Stimulated activated CD8-positive, alpha-beta memory T cell treated with anti-CD3 and anti-CD28 coated beads, Interleukin-2, amount 100 ng/mL, for 1 hour (primary cell): Measurements from ENCODE around the gene EMB.
A peak's percentile ranks its signal among the peaks of the same experiment; 100 is the strongest.
"Not testable (repeated sequence)": the region's sequence is repeated elsewhere in the genome, so short reads cannot be mapped to it uniquely, and the experiment has no call there.

ENCODE experiments used
- DNase-seq, 2 donors: peaks; one replicate each; pipeline ENCODE4 v3.0.0-alpha.2; 2020; ENCODE audit warnings: low read depth in 2 of 2

EMB gene

GRCh38 chr5:50440651-50441492 lies at the start of gene EMB:
TSS of gene EMB (minus strand) at chr5:50441288. CDS start at chr5:50441151, 137 bp downstream.
- DNase-seq: peak; percentile 53 to 65

GRCh38 chr5:50489491-50489890 lies 48.4 kb upstream of the EMB start:
- not testable (repeated sequence) for DNase-seq

GRCh38 chr5:50478790-50479189 lies 37.7 kb upstream of the EMB start:
- not testable (repeated sequence) for DNase-seq

DNA sequence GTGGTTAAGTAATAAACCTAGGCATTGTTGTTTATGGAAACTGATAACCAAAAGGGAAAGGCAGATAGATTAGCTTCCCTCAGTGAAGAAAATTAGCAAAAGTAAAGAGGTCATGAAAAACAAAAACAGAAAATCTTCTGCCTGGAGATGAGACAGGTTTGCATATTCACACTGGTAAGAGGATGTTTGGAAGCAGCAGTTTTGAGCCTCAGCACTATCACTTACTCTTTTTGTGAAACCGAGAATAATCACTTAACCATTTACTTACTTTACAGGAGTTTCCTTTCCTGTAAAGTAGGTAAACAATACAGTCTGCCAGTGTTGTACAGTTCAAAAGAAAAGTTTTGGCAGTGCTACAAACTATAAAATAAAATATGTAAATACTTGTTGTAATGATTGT lies 35.5 kb upstream of the EMB start:
- no peak for DNase-seq

DNA sequence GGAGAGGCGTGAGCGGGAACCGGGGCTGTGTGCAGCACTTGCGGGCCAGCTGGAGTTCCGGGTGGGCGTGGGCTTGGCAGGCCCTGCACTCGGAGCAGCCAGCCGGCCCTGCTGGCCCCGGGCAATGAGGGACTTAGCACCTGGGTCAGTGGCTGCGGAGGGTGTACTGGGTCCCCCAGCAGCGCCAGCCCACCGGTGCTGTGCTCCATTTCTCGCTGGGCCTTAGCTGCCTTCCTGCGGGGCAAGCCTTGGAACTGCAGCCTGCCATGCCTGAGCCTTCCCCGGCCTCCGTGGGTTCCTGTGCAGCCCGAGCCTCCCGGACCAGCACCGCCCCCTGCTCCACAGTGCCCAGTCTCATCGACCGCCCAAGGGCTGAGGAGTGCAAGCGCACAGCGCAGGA lies 23.9 kb upstream of the EMB start:
- not testable (repeated sequence) for DNase-seq

DNA sequence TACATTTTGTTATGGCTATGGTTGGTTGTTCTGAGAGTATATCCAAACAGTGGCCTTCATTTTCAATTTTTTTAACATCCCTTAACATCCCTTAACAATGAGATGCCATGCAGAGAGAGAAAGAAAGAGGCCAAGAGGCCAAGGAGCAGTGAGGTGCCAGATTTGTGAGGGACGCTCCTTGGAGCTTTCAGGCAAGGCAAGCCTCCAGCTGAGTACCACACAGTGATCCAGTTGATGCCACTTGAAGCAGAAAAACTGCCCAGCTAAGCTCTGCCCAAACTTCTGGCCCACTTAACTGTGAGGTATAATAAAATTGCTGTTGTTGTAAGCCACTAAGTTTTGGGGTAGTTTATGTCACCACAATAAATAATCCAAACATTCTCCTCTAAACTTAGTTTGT lies 22.6 kb upstream of the EMB start:
- no peak for DNase-seq

- DNase-seq: no peak
Measured at GRCh38 chr5:50463047-50463446, 22.0 kb upstream of the EMB start.

DNA sequence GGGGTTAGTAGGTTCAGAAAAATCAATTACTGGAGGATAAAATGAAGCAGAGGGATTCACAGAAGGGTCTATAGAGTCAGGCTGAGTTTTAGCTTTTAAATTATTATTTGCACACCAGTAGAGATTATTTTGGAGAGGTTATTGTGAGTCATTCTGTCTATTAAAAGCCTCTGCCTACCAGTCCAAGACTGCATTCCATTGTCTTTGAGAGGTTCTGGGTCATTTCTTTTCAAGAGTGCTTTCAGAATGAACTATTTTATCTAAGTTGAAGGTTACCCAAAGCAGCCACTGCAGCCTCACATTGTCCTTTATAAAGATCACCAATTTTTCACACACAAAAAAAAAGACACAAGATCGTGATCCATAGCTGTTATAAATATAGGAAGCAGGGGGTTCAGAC lies 21.5 kb upstream of the EMB start:
- not testable (repeated sequence) for DNase-seq

DNA sequence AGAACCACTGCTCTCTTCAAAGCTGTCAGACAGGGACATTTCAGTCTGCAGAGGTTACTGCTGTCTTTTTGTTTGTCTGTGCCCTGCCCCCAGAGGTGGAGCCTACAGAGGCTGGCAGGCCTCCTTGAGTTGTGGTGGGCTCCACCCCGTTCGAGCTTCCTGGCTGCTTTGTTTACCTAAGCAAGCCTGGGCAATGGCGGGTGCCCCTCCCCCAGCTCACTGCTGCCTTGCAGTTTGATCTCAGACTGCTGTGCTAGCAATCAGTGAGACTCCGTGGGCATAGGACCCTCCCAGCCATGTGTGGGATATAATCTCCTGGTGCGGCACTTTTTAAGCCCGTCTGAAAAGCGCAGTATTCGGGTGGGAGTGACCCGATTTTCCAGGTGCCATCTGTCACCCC lies 17.3 kb upstream of the EMB start:
- not testable (repeated sequence) for DNase-seq

GRCh38 chr5:50449241-50449640 lies 8.2 kb upstream of the EMB start:
- not testable (repeated sequence) for DNase-seq

DNA sequence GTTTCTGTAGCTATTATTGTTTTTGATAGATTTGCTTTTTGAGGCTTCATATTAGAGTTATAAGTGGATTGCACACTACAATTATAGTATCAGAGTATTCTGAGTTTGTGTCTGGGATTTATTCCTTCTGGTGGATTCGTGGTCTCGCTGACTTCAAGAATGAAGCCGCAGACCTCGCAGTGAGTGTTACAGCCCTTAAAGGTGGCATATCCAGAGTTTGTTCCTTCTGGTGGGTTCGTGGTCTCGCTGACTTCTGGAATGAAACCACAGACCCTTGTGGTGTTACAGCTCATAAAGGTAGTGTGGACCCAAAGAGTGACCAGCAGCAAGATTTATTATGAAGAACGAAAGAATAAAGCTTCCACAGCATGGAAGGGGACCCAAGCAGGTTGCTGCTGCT lies 6.9 kb upstream of the EMB start:
- no peak for DNase-seq

GRCh38 chr5:50447228-50447627 lies 6.1 kb upstream of the EMB start:
- DNase-seq: no peak

GRCh38 chr5:50445296-50445949 lies 4.3 kb upstream of the EMB start:
- DNase-seq: no peak

DNA sequence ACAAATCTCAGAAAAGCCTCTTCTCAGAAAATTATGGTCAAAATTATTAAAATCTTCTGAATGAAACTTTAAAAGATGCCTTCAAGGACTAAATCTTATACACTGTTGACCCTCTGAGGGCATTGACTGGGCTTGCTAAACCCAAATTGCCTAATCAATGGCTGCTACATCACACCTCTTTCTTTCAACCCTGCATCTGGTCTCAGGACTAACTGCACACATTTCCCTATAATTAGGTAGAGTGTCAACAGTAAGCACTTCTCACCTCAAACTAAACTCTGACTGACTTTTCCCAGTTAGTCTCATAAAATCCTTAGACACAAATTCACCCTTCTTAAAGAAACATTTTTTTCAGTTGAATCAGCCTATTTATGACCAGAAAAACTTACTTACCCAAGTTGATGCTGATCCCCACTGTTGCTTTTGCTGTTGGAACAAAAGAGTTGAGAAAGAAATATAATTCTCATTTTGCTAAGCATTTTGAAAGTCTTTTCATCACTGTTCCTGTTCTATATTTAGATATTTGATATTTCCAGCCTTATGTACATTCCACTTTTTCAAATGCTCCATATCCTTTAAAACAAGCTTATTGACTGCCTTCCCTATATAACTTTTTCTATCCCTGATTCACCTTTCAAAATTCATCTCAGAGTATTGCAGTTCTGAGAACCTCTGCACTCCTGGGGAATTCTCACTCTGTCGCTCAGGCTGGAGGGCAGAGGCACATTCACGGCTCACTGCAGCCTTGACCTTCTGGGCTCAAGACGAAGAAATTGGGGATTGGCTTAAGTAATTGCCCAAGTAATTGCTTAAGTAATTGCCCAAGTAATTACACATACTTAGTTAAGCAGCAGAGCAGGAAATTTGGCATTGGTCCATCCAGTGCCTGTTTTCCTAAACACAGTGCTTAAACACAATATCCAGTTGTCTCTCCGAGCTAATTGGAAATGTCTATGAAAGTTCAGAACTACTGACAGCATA lies 1.8 kb upstream of the EMB start:
- not testable (repeated sequence) for DNase-seq

- no peak for DNase-seq
Measured at GRCh38 chr5:50441493-50441955, 436 bp upstream of the EMB start.

DNA sequence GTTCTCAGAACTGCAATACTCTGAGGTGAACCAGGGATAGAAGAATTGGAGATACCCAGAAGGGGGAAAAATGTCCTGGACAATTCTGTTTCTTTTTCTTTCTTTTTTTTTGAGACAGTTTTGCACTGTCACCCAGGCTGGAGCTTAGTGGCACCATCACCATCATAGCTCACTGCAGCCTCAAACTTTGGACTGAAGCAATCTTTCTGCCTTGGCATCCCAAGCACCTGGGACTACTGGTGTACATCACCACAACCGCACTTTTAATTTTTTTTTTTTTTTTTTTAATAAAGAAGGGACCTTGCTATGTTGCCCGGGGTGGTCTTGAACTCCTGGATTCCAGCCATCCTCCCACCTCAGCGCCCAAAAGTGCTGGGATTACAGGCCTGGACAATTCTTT lies 1.9 kb downstream of the EMB start:
- no peak for DNase-seq

DNA sequence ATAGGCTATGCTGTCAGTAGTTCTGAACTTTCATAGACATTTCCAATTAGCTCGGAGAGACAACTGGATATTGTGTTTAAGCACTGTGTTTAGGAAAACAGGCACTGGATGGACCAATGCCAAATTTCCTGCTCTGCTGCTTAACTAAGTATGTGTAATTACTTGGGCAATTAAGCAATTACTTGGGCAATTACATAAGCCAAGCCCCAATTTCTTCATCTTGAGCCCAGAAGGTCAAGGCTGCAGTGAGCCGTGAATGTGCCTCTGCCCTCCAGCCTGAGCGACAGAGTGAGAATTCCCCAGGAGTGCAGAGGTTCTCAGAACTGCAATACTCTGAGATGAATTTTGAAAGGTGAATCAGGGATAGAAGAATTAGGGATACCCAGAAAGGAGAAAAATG lies 3.0 kb downstream of the EMB start:
- DNase-seq: not testable (repeated sequence)

GRCh38 chr5:50435168-50435567 lies 5.9 kb downstream of the EMB start:
- no peak for DNase-seq

DNA sequence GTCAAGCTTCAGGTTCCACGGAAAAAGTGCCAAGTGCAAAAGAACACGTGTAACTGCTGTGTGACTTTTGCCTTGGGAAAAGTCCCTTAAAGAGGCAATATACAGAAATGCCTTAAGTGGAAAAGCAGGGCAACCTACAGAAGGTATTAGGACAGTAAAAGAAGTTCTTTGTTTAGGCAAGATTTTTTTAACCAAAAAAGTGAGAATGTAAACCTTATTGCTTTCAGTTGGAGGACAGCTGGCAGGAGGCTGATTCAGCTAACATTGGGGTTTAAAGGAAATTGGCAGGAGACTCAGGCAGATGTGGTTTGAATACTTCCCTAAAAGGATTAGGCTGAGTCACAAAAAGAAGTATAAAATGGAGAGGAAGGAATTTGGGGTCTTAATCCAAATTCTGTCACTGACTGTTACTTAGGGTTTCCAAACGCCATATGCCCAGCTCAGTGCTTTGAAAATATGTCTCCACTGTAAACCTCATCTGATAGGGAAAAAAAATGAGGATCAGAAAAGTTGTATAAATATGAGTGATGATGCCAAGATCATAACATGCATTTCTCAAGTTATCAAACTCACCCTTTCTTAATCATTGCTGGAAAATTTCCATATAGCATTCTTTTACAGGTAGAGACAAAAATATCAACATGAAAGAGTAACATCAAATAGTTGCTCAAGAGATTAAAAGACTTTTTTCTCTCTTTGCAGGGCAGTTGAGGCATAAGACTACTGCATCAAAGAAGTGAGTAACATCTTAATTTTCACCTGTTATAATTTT lies 9.8 kb downstream of the EMB start:
- DNase-seq: not testable (repeated sequence)

GRCh38 chr5:50423100-50423799 lies 17.8 kb downstream of the EMB start:
- not testable (repeated sequence) for DNase-seq
